Measurements from ENCODE around the gene LIX1. TPM values are rescaled to one million over a fixed set of nuclear protein-coding genes. Genes with fewer than 3 reads are reported as not detected.

The LIX1 gene
- total RNA-seq, 2 donors from 2014 or later, result 0.61 TPM; not detected in 1

DNA sequence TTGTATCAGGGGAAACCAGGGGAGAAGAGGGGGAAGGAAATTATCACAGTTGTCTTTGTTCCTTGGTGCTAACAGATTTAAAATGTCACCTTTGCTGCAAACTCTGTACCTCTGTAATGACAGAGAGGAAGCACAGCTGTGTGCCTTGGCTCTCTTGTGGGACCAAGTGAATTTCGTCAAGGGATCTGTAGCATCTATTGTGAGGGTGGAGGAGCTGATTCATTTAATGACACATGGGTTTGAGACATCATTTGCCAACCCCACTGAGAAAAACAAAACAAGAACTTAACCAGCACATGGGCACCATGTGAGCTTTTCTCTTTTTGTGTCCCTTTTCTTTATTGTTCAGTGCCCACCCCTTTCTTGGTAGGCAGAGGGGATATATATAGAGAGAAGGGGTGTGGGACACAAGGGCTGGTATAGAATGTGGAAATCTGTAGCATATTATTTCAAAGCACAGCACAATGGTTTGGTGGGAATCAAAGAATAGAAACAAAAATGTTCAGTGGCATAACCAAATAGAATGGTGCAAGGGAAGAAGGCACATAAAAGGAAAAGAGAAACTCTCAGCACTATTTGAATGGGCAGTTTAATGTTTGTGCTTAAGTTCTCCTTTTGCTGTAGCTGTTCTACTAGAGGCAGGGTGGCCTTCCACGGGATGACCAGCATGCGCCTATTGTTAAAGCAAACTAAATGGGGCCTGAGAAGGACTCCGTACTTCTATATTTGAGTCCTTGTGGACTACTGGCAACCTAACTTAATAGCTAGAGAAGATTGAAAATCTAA, 63.3 kb downstream of the LIX1 start:
- intact Hi-C loops (cut with DNase I), result no loop called here
- DNase-seq, result no peak
- no peaks in the 10 kb centered on the region for H3K4me1 ChIP-seq

DNA sequence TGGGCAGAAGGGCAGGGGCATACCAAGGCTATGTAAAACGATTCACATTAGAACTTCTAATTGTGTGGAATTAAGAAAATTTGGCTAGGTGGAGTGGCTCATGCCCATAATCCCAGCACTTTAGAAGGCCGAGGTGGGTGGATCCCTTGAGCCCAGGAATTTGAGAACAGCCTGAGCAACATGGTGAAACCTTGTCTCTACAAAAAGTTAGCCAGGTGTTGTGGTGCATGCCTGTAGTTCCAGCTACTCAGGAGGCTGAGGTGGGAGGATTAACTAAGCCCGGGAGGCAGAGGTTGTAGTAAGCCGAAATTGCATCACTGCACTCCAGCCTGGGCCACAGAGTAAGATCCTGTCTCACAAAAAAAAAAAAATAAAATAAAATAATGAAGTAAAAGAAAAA, 65.2 kb downstream of the LIX1 start:
- H3K36me3 ChIP-seq, result no peaks in the 10 kb centered on the region
- no peaks in the 10 kb centered on the region for H3K4me1 ChIP-seq
- H3K27me3 ChIP-seq, result no peaks in the 10 kb centered on the region
- TF ChIP-seq, protein P1, sequence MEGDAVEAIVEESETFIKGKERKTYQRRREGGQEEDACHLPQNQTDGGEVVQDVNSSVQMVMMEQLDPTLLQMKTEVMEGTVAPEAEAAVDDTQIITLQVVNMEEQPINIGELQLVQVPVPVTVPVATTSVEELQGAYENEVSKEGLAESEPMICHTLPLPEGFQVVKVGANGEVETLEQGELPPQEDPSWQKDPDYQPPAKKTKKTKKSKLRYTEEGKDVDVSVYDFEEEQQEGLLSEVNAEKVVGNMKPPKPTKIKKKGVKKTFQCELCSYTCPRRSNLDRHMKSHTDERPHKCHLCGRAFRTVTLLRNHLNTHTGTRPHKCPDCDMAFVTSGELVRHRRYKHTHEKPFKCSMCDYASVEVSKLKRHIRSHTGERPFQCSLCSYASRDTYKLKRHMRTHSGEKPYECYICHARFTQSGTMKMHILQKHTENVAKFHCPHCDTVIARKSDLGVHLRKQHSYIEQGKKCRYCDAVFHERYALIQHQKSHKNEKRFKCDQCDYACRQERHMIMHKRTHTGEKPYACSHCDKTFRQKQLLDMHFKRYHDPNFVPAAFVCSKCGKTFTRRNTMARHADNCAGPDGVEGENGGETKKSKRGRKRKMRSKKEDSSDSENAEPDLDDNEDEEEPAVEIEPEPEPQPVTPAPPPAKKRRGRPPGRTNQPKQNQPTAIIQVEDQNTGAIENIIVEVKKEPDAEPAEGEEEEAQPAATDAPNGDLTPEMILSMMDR (IDR thresholded peaks at IDR 0.05), result no peak
- intact Hi-C loops (cut with DNase I), result no loop called here
- no peak for DNase-seq
- H3K9me3 ChIP-seq, result no peaks in the 10 kb centered on the region
- no peak overlapping the region for H3K9ac ChIP-seq (ENCODE audit: low read depth in 2 of 2, low read length in 2 of 2)
- H3K27ac ChIP-seq, result no peak overlapping the region
- H3K4me3 ChIP-seq, result no peak overlapping the region

More for the DNA sequence above, 63.3 kb downstream of the LIX1 start:
- H3K9me3 ChIP-seq, result no peaks in the 10 kb centered on the region
- no peaks in the 10 kb centered on the region for H3K36me3 ChIP-seq
- no peaks in the 10 kb centered on the region for H3K27me3 ChIP-seq
- H3K9ac ChIP-seq (ENCODE audit: low read depth in 2 of 2, low read length in 2 of 2), result no peak overlapping the region
- no peak overlapping the region for H3K4me3 ChIP-seq
- no peak overlapping the region for H3K27ac ChIP-seq
- TF ChIP-seq, protein P1 (IDR thresholded peaks at IDR 0.05), result no peak

DNA sequence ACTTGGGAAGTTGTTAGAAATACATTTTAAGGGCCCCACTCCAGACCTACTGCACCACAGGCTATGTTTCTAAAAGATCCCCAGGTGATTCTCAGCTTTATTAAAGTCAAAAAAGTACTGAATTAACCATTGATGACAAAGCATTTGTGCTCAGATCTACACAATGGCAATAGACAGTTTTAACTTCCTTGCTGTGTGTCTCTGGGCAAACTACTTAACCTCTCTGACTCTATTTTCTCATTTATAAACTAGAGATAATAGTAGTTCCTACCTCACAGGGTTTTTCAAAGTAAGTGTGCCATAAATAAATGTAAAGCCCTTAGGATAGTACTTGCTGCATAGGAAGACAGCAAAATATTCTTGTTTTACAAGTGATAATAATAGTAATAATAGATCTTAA, 66.3 kb downstream of the LIX1 start:
- no peaks in the 10 kb centered on the region for H3K9me3 ChIP-seq
- H3K4me1 ChIP-seq, result no peaks in the 10 kb centered on the region
- TF ChIP-seq, protein P1 (IDR thresholded peaks at IDR 0.05), result no peak
- H3K4me3 ChIP-seq, result no peak overlapping the region
- no peak overlapping the region for H3K9ac ChIP-seq (ENCODE audit: low read depth in 2 of 2, low read length in 2 of 2)
- no peak overlapping the region for H3K27ac ChIP-seq
- no peak for DNase-seq
- no peaks in the 10 kb centered on the region for H3K36me3 ChIP-seq
- no peaks in the 10 kb centered on the region for H3K27me3 ChIP-seq
- intact Hi-C loops (cut with DNase I), result no loop called here

DNA sequence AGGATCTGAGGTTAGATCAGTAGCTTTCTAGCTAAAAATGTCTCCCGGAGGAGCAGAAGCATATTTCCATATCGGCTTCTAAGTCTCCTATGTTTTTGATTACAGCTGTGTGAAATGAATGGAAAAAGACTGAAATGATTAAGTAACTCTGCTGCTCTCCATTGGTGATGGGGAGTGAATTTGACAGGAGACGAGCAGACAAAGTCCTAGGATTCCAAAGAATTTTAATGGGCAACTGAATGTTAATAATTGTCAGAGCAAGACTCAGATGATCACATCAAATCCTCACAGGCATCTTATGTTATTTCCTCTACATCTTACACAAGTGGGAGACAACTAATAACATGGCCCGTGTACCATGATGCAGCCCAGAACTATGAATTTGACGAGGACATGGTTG, 66.8 kb downstream of the LIX1 start:
- H3K9ac ChIP-seq (ENCODE audit: low read depth in 2 of 2, low read length in 2 of 2), result no peak overlapping the region
- TF ChIP-seq, protein P1 (IDR thresholded peaks at IDR 0.05), result no peak
- intact Hi-C loops (cut with DNase I), result no loop called here

DNA sequence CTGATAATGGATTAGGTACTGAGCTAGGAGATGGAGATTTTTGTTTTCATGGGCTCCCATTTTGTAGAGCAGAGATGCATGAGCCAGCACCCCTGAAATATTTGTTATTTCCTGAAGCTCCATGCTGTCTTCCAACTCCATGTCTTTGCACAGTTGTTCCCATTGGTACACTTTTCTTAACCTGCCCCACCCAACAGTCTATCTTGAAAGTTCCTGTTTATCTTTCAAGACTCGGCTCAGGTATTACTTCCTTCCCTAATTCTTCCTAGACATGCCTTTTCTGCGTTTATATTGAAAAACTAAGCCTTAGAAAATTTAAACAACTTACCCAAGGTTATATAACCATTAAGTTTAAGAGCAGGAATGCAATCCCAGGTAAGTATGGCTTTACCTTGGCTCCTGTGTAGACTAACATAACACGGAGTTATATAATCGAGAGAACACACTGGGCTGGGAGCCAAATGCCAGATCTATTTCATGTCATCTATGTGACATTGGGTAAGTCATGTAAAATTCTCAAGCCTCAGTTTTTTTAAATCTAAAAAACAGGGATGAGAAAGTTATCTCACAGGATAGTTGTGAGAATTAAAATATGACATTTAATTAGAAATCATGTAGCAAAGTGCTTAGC, 67.4 kb downstream of the LIX1 start:
- no peaks in the 10 kb centered on the region for H3K4me1 ChIP-seq
- DNase-seq, result no peak
- no peak overlapping the region for H3K9ac ChIP-seq (ENCODE audit: low read depth in 2 of 2, low read length in 2 of 2)
- intact Hi-C loops (cut with DNase I), result no loop called here
- H3K36me3 ChIP-seq, result no peaks in the 10 kb centered on the region
- no peaks in the 10 kb centered on the region for H3K9me3 ChIP-seq
- H3K27me3 ChIP-seq, result no peaks in the 10 kb centered on the region
- no peak overlapping the region for H3K27ac ChIP-seq
- no peak overlapping the region for H3K4me3 ChIP-seq
- TF ChIP-seq, protein P1 (IDR thresholded peaks at IDR 0.05), result no peak

More for the DNA sequence above, 66.8 kb downstream of the LIX1 start:
- no peak overlapping the region for H3K4me3 ChIP-seq
- H3K36me3 ChIP-seq, result no peaks in the 10 kb centered on the region
- H3K27me3 ChIP-seq, result no peaks in the 10 kb centered on the region
- DNase-seq, result no peak
- H3K4me1 ChIP-seq, result no peaks in the 10 kb centered on the region
- H3K9me3 ChIP-seq, result no peaks in the 10 kb centered on the region
- no peak overlapping the region for H3K27ac ChIP-seq

Data from colonic mucosa (tissue), 4 donors.